ENCODE results near the gene AK9.

The AK9 gene

DNA sequence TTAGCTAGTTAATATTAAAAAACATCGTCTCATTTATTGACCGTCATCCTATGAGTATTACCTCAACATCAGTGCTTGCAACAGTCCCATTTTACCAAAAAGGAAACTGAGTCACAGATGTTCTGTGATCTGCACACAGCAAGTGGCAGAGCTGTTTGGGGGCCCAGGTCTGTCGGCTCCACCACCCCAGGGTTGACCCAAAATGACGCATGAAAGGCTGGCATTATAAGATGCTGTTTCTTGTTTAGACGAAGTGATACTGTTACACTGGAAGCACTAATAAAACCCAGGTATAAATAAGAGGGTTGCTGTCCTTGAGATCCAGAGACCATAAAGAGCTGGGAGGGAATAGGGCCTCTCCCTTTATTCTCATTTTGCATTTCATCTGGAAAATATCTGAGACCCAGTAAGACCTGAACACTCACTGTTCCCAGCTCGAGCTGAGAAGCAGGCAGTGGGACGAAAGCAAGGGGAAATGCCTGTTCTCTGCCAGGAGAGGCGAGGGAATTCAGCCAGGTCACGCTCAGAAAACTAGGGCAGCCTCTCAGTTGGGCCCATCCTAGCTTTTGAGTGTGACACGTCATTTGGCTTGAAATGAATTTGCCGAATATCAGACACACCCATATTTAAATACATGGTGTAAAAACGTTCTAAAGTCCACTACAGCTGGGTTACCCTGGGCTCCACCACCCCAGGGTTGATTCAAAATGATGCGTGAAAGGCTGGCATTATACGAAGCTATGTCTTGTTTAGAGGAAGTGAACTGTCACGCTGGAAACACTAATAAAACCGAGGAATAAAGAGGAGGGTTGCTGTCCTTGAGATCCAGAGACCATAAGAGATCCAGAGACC is 234.1 kb downstream of the AK9 start:
- DNase-seq = no peak
- ATAC-seq = no peak

- DNase-seq (no peak), ATAC-seq (no peak)
These were observed 234.9 kb downstream of the AK9 start for GRCh38 chr6:109456111-109456583.

DNA sequence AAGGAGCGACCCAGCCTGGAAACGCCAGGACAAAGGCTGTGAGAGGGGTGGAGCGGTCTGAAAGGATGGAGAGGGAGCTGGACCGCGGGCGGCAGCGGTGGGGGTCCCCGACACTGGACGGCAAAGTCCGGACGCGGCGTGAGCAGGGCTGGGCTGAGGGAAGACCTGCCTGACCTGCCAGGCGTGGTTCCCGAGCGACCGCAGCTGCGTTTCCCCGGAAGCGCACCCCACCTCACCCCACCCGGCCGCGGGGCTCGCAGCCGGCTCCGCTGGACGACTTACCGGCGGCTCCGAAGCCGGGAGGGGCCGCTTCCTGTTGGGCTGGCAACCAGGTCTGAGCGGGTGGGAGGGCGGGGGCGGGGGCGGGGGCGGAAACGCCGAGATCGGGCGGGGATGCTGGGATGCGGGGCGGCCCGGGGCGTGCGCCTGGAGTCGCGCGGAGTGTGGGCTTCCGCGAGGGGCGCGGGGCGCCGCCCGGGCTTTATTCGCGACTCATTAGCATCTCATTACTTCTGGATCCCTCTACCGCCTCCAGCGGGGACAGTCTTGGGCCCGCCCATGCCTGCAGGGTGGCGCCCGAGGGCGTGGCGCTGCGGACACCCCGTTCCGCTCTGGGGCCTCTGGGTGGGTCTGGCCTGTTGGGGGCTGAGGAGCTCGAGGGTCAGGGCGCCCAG is 235.4 kb downstream of the AK9 start, which contains the start of gene MICAL1:
Gene MICAL1 (minus strand): TSS at position 336 of the 674 bp plus-strand sequence. CDS start 1,576 bp downstream, outside the sequence.
- ATAC-seq (peak; percentile 58), DNase-seq (peak; percentile 77)

DNA sequence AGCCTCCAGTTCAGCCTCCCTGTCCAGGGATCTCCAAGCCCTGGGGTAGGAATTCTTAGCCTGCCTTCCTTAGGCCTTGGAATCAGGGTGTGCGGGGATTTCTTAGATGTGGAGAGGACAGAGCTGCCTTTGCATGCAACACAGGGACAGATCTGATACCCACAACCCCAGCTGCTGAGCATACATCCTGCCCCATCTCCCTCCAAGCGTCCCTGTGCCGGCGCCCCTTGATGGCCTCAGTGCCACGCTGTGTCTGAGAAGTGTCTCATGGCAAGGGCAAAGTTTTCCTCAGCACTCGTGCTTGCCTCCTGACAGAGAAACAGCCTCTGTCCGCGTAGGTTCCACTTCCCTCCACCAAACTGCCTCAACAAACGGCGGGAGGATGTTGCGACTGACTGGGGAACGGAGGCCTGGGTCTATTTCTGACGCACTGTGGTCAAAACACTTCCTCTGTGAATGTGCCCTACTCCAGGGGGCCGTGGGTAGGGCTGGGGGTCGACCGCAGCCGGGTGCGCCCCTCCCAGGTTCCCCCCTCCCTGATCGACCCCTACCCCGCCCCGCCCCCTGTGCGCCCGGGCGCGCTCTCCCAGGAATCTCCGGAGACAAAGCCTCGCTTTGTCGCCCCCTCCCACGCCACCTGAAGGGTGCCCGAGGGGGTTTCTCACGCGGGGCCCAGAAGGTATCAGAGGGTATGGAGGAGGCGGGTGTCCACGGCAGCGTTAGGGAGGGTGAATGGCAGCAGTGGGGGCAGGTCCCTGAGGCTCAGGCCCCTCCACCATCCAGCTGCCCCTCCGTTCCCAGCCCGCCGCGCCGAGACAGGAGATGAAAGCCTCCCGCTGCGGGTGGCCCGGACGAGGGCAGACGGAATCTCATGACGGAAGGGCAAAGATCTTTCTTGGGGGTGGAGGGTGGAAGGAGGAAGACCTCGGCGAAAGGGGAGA is 236.2 kb downstream of the AK9 start:
- ATAC-seq (peak; percentile 51), DNase-seq (peak; percentile 76)

GRCh38 chr6:109453594-109454495 is 237.2 kb downstream of the AK9 start:
- ATAC-seq (no peak), DNase-seq (no peak)

- DNase-seq (no peak), ATAC-seq (no peak)
These were observed 237.8 kb downstream of the AK9 start for GRCh38 chr6:109453156-109453555.

DNA sequence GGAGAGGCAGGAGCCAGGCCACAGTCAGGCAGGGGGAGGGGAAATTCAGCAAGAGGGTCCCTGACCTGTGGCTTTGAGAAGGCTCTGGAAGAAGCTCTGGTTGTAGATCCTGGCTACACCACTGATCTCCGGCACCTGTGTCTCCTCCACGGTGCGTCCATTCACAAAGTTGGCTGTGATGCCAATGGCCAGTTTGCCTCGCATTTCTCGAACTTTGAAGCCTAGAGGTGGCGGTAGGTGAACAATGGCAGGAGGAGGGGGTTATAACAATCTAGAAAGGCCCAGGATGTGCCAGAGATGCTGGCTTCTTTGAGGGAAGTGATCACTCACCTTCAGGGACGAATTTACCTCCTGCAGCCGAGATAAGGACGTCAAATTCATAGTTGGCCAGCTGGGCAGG is 238.8 kb downstream of the AK9 start:
- no peak for DNase-seq
- no peak for ATAC-seq

- ATAC-seq = no peak
- no peak for DNase-seq
These were observed 239.6 kb downstream of the AK9 start for GRCh38 chr6:109451376-109451775.

DNA sequence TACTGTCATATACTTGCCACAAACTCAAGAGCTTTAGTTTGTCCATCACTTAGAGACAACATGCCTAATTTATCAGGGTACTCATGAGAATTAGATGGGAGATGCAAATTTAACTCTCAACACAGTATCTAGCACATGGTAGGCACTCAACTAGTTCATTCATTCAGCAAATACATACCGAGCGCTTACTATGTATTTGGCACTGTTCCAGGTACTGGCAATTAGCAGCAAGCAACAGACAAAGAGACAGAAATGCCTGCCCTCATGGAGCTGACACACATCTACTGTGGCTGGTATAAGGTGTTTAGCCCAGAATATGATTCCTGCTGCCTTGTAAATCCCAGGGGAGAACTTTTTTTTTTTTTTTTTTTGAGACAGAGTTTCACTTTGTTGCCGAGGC is 240.2 kb downstream of the AK9 start:
- ATAC-seq (no peak), DNase-seq (no peak)

DNA sequence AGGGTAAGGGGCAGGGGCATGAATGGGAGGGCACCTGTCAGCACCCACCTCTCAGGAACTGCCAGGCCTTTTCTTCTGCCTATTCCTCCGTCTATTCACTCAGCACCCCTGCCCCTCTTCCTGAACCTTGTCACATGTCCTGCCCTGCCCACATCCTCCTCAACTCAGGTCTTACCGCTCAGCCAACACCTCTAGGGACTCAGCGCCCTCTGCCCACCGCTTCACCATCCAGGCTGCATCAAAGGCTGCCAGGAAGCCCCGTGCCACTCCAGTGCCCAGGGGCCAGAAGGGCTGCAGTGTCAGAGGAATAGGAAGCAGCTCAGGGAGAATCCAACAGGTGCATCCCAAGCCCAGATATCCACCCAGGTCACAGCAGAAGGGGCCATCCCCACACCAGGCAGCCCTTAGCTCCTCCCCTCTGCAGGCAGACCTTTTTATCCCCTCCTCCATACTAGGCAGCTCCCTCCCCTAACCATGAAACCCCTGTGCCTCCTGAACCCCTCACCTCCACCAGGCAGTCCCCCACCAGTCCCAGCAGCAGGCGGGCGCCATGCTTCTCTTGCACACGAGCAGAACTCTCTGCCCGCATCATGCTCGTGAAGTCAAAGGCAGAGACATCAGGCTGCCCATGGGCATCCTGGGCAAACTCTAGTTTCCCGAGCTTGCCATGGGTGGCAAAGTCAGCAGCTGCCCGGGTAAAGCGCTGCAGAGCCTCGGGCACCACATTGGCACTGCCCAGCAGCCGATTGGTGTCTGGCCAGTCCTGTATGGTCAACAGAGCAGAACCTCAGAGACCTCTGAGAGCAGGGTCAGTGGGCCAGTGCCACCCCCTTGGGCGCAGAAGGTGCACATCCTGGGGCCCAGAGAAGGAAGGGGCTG is 241.0 kb downstream of the AK9 start:
- ATAC-seq = peak; percentile 28
- DNase-seq = no peak

- ATAC-seq (no peak), DNase-seq (no peak)
These were observed 241.8 kb downstream of the AK9 start for GRCh38 chr6:109449064-109449794.

DNA sequence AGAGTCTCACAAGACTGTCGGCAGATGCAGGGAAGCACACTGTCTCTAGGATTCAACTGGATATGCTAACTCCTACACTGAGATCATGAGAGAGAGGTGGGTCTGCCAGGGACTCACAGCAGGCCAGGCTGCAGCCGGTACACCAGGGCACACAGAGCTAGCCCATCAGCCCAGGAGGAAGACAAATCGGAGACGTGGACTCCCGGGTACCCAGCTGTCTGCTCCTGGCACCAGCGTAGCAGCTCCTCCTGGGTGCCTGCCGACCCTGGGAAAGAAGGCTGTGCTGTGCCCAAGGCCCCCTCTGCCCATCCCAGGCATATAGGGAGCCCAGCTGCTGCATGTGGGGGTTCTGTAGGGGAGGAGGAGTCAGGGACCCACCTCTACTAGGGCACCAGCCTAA is 242.4 kb downstream of the AK9 start:
- ATAC-seq = no peak
- DNase-seq = no peak

- DNase-seq = no peak
These were observed 243.0 kb downstream of the AK9 start for GRCh38 chr6:109447878-109448555.

DNA sequence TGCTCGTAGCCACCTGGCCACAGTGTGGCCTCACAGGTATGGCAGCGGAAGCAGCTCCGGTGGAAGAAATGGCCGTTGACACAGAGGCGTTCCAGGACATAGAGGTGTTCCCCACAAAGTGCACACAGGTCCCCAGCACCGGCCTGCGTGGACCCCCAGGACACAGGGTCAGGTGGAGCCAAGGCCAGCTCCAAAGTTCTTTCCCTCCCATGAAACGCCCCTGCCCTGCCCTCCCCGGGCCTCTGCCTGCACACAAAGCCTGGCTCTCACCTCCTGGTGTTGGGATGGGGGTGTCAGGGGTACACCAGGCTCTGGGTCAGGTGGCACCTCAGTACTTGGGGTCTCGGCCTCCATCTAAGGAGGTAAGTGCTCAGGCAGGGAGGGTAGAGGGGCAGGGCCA is 243.9 kb downstream of the AK9 start:
- ATAC-seq = no peak
- DNase-seq = no peak

More at GRCh38 chr6:109447878-109448555, 243.0 kb downstream of the AK9 start:
- ATAC-seq = no peak

DNA sequence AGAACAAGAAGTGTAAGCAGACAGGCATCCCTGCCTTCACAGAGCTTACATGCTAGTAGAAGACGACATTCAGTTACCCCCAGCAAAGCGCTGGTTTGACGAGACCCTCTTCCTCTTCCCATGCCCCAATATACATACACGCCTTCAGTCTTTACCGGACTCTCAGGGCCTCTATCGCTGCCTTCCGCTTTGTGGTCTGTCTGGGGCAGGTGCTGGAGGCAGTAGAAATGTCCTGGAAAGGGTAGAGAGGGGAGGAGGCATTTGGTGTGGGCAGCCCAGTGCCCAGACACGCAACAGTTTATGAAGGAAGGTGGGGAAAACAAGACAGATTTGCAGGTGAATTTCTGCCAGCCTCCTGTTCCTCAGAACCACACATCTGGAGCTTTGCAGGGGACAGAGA is 244.5 kb downstream of the AK9 start:
- ATAC-seq (no peak), DNase-seq (no peak)

- ATAC-seq = no peak
- no peak for DNase-seq
These were observed 244.9 kb downstream of the AK9 start for GRCh38 chr6:109446072-109446471.

DNA sequence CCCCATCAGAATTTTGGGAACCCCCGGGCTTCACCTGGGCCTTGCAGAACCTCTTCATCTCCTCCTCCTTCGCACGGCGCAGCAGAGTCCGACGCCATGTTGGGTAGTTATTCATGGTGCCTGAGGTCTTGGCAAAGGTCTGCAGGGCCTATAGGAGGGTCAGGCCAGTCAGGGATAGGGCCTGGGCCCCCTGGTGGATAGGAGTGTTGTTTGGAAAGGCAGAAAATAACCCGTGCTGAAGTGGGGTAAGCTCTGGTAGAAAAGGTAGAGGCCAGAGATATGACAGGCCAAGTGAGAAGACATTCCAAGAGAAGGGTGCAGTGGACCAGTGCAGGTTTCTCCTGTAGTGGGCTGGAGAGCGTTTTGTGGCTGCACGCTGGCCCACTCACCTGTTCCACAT is 245.6 kb downstream of the AK9 start:
- ATAC-seq (no peak), DNase-seq (no peak)

GRCh38 chr6:109443425-109443950 is 247.5 kb downstream of the AK9 start:
- ATAC-seq = no peak
- DNase-seq = no peak

Data from stimulated activated naive CD8-positive, alpha-beta T cell treated with anti-CD3 and anti-CD28 coated beads, Interleukin-15, Interleukin-2, amounts not matched to agents 100 U/mL and 50 U/mL, for 24 hours (primary cell).